Measurements from ENCODE around the gene TGOLN2.
A peak's percentile ranks its signal among the peaks of the same experiment; 100 is the strongest.
"Not testable (repeated sequence)": the region's sequence is repeated elsewhere in the genome, so short reads cannot be mapped to it uniquely, and the experiment has no call there.

Gene TGOLN2

DNA sequence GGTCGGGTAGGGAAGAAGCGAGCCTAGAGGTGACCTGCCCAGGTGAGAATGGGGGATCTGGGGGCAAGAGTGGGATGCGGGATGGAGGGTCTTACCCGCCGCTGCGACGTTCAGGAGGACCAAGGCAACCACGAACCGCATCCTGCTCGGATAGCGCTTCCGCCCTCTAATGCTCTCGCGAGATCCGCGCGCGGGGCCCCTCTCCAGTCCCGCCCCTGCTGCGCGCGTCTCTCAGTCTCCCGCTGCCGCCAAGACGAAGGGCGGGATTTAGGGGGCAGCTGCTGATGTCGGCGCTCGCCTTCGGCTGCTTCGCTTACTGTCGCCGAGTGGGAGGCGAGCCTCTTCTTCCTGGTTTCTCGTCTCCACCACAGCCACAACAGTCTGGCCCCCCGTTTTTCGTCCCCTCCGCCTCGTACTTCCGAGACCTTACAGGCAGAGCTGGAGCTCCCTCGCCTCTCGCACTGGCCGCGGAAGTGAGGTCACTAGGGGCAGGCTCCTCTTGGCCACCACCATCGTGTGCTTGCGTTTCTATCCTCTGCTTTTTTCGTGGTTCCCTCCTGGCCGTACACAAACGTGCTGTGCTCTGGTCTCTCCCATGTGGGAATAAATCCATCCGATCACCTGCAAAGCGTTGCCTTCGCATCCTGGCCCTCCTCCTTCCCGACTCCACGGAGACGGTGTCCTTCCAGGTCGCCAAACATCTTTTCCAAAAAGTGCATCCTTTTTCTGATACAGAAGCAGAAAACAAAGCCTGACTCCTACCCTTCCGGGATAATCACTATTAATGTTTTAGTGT lies at the start of gene TGOLN2:
TSS of gene TGOLN2 (minus strand) at position 168 of the 796 bp plus-strand sequence. CDS start at position 141, 27 bp downstream.
- DNase-seq: peak; percentile 93 to 95

- no peak for DNase-seq
Observed at GRCh38 chr2:85377083-85377482, 49.3 kb upstream of the TGOLN2 start.

DNA sequence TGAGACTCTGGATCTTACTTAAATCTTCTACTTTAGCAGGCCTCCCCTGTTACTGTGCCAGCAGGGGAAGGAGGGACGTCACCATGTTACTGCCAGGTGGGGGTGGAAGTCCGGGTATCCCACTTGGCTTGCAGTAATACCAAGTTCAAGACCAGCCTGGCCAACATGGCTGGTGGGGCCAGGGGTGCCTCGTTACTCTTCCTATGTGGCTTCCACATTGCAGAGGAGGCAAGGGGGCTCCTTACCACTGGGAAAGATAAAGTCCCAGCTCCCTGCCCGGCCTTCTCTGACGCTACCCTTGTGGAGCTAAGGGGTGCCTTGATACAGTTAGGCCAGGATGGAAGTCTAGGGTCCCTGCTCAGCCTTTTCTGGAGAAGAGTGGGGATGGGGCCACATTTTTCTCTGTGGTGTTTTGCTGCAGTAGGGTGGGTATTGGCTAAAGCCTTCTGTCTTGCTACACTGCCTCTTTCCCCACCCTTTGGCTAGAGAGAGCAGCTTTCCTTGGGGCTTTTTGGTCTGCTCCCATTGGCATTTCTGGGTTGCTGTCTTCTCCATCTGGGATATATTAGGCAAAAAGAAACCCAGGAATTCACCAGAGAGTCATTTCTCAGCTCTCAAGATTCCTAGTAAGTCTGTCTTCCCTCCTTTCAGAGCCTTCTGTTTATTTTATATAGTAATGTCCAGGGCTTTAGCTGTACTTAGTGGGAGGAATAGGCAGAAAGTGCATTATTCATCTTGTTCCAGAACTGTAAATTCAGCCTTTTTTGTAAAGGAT lies 48.7 kb upstream of the TGOLN2 start:
- no peak for DNase-seq

DNA sequence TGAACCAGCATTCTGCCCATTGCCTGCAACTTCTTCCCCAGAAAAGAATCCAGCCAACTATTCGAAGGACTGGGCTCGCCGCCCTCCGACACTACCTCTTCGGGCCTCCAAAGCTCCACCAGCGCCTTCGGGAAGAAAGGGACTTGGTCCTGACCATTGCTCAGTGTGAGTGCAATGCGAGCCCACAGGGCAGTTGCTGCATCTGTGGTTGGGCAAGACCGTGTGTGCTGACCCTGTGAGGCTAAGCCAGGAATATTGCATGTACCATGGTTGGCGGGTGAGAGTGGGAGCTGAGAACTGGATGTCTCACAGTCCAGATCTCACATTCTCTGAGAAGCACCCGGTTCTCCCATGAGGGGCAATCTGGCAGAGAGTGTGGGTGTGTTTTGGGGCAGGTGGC lies 43.3 kb upstream of the TGOLN2 start:
- DNase-seq: no peak

DNA sequence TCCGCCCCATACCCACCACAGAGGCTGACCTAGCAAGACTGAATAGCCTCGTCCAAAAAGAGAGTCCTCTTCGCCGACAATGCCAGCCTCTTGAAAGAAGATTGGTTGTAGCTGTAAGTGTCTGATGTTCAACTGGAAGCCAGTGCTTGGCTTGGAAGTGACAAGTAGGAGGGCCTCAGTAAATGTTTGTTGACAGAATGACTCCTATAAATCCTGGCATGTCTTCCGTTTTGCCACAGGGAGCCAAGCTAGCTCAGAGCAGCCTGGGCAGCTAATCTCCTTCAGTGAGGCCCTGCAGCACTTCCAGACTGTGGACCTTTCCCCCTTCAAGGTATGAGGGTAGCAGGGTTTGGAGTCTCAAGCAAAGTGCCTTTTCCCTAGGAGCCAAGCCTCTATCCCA lies 41.7 kb upstream of the TGOLN2 start:
- DNase-seq: no peak

- DNase-seq: no peak
Observed at GRCh38 chr2:85368921-85369320, 41.1 kb upstream of the TGOLN2 start.

DNA sequence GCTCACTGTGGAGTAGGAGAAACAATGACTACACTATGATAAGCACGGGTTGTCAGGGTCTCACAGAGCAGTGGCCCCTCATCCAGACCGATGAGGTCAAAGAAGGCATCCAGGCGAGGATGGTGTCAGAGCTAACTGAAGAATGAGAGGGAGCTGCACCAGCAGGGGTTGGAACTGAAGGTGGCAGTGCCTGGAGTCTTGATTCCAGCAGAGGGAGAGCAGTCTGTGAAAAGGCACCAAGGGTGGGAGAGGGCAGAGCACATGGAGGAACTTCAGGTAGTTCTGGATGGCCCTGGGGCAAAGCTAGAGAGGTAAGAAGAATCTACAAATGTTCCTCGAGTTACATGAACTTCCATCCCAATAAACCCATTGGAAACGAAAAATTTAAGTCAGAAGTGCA lies 39.4 kb upstream of the TGOLN2 start:
- no peak for DNase-seq

GRCh38 chr2:85362653-85363387 lies 35.0 kb upstream of the TGOLN2 start:
- DNase-seq: not testable (repeated sequence)

DNA sequence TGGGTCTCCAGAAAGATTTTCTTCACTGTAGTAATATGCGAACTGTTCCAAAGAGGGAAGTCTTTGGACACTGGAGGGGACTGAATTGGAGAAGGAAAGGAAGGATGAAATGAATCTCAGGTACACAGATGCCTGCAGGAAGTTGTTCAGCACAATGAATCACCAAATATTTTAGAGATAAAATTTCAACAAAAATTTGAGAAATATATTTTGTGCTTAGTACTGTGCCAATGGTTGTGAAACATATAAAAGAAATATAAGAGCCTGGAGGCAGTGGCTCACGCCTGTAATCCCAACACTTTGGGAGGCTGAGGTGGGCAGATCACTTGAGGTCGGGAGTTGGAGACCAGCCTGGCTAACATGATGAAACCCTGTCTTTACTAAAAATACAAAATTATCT lies 29.9 kb upstream of the TGOLN2 start:
- DNase-seq: no peak

GRCh38 chr2:85356186-85356585 lies 28.4 kb upstream of the TGOLN2 start:
- no peak for DNase-seq

DNA sequence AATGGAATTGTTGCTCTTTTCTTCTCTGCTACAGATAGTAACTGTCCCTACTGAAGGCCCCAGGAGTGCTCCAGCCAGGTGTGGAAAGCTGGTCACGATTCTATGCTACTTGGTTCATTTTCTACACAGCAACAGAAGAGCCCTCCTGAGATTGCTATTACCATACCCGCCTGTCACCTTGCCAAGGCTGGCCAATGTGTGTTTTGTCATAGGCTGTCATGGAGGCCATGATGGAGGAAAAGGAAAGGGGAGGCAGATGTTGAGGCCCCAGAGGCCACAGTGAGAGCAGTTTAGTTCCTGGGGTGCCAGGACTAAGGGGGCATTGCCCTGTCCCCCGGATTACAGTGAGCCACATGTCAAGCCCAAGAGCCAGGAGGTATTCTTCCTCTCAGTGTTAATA lies 27.7 kb upstream of the TGOLN2 start:
- no peak for DNase-seq

GRCh38 chr2:85355073-85355410 lies 27.3 kb upstream of the TGOLN2 start:
- DNase-seq: no peak

GRCh38 chr2:85354286-85355072 lies 26.7 kb upstream of the TGOLN2 start, which contains the start of the genes ELMOD3 and RETSAT:
Gene ELMOD3, plus strand, starts transcription at chr2:85354769. Its CDS starts 2,430 bp downstream, at chr2:85357199.
Gene RETSAT, minus strand, starts transcription at chr2:85354528. Its CDS starts 21 bp downstream, at chr2:85354507.
- peak; percentile 93 to 96 for DNase-seq

DNA sequence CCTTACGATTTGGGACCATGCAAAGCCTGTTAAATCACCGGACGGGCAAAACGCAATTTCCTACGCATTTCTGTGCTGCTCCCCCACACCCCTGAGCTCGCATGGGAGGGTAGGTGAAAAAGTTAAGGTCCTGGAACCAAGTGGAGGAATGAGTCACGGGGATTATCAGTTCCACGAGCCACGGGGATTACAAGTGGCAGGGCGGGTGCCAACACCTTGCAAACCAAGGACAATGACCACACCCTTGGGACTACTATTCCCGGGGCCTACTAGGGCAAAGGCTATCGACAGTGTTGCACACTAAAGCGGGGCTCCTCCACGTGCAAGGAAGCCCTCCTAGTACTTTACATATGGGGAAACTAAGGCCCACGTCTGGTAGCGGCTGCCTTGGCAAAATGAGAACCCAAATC lies 26.1 kb upstream of the TGOLN2 start:
- peak; percentile 19 to 29 for DNase-seq

GRCh38 chr2:85347599-85347998 lies 19.8 kb upstream of the TGOLN2 start:
- DNase-seq: no peak

DNA sequence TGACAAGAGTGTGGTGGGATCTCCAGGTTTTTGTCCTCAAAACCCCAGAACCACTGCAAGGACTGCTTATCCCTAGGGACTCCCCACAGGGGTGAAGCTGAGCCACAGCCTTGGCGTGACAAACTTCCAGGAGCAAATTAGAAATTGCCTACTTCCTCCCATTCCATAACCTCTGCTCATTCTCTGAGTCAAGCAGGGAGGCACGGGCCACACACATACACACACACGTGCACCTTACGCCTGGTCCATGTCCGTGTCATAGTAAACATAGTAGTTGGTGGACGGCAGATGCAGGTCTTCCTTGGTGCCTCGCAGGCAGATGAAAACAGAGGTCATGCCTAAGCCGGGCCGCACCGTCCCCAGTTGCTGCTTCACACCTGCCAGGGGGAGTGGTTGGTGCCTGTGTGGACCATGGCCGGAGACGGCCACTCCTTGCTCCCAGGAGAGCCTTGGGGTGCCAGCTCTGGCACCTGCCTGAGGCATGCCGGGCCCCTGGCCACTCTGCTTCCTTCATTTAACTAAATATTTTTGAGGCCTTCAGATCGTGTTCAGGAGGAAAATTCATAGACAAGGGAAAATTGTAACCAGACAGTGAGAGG lies 16.7 kb upstream of the TGOLN2 start:
- no peak for DNase-seq

DNA sequence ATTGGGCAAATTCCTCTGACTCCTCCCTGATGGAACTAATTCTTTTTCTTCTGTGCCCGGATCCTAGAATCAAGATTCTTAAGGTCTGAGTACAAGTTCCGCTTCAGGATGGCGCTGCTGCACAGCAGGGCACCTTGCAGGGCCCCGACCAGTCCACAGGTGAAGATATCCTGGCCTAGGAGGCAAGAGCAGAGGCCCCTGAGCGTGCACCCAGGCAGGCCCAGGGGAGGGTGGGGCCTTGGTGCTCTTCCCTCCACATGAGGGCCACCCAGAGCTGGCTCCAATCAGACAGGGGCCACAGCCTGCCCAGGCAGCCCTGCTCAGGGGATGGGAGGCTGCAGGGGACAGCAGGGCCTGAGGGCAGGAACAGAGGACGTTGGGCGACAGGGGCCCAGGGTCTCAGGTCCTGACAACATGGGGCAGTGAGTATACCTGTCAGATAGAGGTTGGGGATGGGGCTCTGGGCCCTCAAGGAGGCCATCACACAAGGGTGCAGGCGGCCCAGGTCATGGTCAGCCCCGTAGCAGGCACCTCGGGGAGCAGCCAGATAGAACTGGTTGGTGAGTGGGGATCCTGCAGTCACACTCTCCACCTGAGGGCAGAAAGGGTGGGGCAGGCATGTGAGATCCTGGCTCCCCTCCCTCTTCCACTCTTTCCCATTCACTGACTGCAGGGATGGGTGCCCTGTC lies 15.6 kb upstream of the TGOLN2 start:
- DNase-seq: not testable (repeated sequence)

DNA sequence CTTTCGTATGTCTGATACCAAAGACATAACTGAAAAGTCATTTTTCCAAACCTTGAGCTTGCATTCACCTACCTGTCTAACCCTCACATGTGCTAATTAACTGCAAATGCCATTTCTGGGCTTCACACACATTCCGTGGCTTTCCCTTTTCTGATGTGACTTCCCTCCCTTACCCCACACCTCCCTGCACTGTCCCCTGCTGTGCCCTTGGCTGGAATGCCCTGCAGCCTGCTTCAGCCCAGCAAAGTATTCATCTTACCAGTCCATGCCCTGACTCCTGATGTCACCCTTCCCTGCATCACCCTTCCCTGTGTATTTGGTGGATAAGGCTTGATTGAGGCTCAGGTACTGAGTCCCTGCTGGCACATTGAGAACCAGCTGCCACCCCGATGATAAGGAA lies 14.4 kb upstream of the TGOLN2 start:
- no peak for DNase-seq

GRCh38 chr2:85341269-85342029 lies 13.7 kb upstream of the TGOLN2 start:
- DNase-seq: no peak

DNA sequence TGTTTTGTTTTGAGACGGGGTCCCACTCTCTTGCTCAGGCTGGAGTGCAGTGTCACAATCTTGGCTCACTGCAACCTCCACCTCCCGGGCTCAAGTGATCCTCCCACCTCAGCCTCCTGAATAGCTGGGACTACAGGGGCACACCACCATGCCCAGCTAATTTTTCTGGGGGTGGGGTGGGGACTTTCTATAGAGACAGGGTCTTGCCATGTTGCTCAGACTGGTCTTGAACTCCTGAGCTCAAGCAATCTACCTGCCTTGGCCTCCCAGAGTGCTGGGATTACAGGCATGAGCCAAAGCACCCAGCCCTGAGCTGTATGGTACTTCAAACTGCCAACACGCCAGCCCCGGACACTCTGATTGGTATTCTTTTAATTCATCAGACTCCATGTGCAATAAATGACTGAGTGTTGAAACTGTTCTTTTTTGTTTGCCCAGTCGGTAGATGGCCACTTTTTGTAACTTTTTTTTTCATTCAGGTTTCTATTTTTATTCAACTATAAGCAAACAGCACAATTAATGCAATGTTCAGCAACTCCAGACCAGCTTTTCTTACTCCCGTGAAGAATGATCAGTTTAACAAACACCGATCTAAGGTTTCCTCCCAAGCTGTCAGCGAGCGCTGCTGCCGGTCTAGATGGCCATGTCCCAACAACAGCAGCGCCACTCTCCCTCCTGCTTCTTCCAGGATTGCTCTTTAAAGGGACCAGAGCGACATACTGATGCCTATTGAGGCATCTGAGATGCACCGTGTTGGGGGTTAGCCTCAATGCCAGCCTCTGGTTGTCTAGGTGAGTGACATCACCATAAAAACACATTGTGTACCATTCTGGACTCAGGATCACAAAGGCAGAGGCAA lies 12.5 kb upstream of the TGOLN2 start:
- DNase-seq: no peak

All from stimulated activated CD4-positive, alpha-beta T cell treated with anti-CD3 and anti-CD28 coated beads, Interleukin-2, amount 100 ng/mL, for 24 hours (primary cell).